HG03060 (cell line): ENCODE data around the gene ANKRD22.
A peak's percentile ranks its signal among the peaks of the same experiment; 100 is the strongest.
"Not testable (repeated sequence)": the region's sequence is repeated elsewhere in the genome, so short reads cannot be mapped to it uniquely, and the experiment has no call there.

ENCODE experiments used
- ATAC-seq: cut with Tn5 transposase; IDR thresholded peaks from one replicate; pipeline ENCODE4 v1.9.1; 2021; ENCODE audit warnings: low read depth, moderate number of reproducible peaks; ENCODE audit not compliant: unreplicated experiment

The ANKRD22 gene

DNA sequence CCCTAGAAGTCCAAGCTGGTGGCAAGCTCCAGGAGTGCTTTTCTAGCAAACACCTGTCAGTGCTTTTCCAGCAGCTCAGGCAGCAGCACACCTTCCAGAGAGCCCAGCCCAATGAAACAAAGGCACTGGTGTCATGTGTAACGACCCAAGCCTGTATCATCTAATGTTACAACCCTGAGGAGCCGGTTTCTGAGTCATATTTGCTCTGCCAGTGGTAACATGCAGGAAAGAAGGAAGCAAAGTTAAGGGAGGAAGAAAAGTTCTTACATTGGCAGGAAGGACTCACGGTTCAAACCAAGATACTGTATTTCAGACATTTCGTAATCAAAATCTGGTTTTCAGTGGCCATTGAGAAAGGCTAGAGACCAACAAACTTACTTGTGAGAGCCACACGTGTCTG, at the start of gene ANKRD22:
Gene ANKRD22, minus strand, starts transcription at position 139 of the 400 bp plus-strand sequence. CDS start 237 bp downstream, outside the sequence.
- no peak for ATAC-seq

DNA sequence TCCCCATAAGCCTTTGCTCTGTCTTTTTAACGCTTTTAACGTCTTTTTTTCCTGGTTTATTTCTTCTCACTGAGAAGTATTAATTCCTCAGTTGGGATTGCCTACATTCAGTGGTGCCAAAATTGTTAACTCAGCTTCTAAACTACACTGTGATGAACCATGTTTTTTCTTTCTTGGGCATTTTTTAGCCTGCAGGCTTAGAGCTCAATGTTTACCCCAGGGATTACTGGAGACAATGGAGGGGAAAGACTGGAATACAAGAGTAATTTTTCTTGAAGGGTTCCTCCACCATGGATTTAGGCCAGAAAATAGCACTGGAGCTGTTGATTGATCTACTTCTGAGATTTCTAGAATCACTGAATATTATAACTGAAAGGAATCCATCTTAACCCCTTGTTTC, 48.2 kb upstream of the ANKRD22 start:
- ATAC-seq = no peak

GRCh38 chr10:88898727-88899126, 47.1 kb upstream of the ANKRD22 start:
- no peak for ATAC-seq

GRCh38 chr10:88896994-88897853, 45.6 kb upstream of the ANKRD22 start:
- no peak for ATAC-seq

- no peak for ATAC-seq
These were observed 44.8 kb upstream of the ANKRD22 start for GRCh38 chr10:88896372-88896993.

DNA sequence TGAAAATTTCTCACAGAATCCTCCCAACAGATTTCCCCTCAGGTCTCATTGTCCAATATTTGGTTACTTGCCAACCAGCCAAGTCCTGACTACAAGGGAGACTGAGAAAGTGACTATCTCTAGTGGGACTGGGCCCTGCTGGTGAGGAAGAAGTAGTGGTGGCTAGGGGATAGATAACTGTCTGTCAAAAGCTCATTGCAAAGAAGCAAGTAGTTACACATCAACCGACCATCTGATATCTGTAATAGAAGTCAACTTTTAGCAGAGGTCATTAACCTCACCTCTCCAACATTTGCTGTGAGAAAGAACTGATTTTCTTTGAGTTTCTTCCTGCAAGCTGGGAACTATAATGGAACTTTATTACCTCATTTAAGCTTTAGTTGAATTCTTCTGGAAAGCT, 43.6 kb upstream of the ANKRD22 start:
- no peak for ATAC-seq

GRCh38 chr10:88893611-88894010, 42.0 kb upstream of the ANKRD22 start:
- no peak for ATAC-seq

DNA sequence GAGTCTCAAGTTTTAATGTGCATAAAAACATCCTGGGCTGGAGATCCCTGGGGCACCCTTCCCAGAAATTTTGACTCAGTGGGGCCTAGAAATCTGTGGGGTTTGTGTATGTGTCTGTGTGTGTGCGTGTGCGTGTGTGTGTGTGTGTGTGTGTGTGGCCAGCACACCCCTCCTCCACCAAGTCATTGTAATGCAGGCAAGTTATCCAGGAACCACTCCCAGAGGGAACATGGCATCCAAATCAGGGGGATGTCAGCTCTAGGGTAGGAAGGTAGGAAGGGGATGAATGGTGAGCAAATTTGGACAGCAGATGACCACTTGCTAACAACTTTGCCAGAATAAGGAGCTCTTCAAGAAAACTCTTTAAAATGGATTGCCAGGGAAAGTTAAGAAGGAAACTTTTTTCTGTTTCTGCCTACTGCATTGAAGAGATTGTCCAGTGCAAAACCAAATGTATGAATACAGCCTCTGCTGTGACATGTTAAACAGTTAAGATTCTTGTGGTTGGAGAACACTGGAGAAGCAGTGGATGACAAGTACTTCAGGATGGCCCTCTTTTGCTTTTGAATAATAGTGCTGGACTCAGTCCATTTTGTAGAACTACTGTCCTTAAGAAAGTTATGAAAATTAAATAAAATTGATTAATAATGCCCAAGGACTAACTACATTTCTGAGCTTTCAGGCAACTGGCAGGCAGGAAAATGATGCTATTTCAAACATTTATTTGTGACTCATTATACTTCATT, 40.8 kb upstream of the ANKRD22 start:
- ATAC-seq = no peak

GRCh38 chr10:88890681-88891381, 39.2 kb upstream of the ANKRD22 start:
- ATAC-seq = no peak

GRCh38 chr10:88889559-88890337, 38.1 kb upstream of the ANKRD22 start:
- no peak for ATAC-seq

DNA sequence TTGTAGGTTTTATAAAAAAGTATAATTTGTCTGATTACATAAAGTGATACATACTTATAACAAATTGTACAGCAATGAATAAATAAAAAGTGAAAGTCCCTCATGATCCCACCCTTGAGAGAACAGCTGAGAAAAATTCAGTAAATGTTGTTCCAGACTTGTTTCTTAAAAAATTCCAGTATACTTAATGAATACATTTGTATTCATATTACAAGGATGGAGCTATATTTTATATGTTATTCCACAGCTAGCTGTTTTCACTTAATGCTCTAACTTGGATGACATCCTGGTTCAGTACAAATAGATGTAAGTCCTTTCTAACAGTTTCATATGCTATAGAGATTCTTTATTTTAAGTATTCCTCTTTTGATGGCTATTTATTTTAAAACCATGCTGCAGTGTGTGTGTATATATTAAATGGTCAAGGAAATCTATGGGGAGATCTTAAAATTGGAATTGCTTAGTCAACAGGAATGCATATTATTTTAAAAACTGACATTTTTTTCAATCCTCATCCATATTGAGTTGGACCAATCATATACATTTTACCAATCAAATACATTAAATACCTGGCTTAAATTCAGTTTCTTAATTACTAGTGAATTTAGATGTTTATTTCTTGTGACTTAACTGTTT, 37.3 kb upstream of the ANKRD22 start:
- no peak for ATAC-seq

- no peak for ATAC-seq
These were observed 34.9 kb upstream of the ANKRD22 start for GRCh38 chr10:88886557-88886956.

DNA sequence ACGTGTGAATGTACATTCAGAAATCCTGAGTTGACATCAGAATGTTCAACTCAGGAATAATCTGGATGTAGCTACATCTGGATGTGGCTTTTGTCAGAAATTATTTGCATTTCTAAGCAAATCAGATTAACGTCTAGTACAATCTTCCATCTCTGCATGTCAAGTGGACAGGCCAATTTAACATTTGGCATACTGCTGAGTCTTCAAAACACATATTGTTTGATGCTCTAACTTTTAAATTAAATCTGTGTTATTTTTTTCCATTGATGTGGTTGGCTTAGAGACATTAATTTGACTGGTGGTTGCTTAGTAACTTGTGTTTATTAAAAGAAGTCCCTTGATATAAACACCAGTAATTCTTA, 31.8 kb upstream of the ANKRD22 start:
- no peak for ATAC-seq

- not testable (repeated sequence) for ATAC-seq
These were observed 31.2 kb upstream of the ANKRD22 start for GRCh38 chr10:88882646-88883447.

DNA sequence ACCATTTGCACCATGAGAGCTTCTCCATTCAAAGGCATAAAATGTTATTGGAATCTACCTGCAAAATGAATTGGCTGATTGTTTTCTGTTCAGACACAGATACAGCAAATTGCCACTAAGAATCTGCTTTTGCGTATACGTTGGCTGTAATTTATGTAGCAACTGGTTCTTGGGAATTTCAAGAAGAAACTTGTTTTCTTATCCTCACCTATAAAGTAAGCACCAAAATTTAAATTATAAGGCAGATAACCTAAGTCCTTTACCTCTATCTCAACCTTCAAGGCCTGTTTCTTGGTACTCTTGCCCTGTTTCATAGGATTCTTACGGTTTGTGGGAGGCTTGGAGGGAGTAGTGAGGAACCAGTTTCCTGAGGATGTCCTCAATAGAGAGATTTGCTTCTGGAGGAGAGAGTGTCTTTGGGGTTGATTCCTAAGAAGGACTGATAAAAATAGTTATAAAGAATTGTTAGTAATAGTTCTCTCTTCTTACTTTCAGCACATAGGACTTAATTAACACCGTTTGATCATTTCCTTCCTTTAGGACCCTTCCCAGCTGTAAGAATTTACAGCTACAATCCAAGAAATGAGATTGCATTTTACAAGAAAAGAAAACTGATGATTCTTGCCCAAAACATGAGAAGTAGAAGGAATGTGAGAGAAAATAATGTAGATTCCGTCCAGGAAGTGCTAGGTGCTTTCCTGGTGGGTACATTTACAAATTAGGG, 30.4 kb upstream of the ANKRD22 start:
- no peak for ATAC-seq

- ATAC-seq = no peak
These were observed 29.7 kb upstream of the ANKRD22 start for GRCh38 chr10:88881320-88881719.

DNA sequence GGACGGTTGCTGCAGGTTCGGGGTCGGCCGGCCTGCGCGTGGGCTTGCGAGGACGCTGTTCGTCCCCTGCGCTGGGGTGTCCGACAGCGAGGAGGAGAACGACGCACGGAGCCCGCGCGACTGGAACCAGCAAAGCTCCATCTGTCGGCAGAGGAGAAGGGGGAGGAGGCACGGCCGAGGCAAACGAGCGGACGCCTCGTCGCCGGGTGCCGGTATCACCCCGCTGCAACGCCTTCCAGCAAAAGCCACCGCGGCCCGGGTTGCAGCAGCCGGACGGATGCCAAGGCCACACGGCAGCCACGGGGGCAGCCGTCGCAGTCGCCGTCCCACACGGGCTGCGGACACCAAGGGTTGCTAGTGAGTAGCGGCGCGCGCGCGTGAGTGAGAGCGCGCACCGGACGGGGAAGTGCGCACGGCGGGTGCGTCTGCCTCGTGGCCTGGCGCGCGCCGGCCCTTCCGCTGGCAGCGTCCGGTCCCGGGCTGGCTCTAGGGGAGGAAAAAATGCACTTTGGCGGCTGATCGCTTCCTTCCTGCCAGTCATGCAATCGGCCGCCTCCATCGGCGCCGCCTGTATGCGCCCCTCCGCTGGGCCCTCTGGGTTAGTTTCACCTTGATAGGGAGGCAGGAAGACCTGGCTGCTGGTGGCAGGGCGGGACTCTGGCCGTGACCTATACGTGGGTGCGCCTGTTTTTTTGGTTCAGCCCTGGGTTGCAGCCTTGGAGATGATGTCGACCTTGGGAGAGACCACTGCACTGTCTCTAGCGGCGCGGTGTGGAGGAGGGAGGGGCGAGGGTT, 28.8 kb upstream of the ANKRD22 start:
- peak; percentile 33 for ATAC-seq
